Right lobe of liver (tissue), 4 donors: ENCODE measurements around the gene MOB1B.

Source experiments
- POLR2A ChIP-seq: fragments of 450-650 bp; IDR thresholded peaks from one replicate; pipeline ENCODE4 v1.6.1; 2017; ENCODE audit warnings: antibody characterized with exemption, mild to moderate bottlenecking
- TF ChIP-seq, protein P1 (sequence below), 4 donors: fragments of 200-600 bp in 3 of 4; fragments of 450-650 bp in 1 of 4; IDR thresholded peaks; one replicate each; pipeline versions ENCODE4 v1.5.1 to v1.8.0; 2016 to 2022; ENCODE audit warnings: antibody characterized with exemption in 4 of 4, mild to moderate bottlenecking in 2 of 4
- donor health status: DM: no; HTN: no; CAD: no.
- donor health status: DM: no; HTN: no; CAD: no.
- donor health status: DM: no; HTN: yes; CAD: no.

DNA sequence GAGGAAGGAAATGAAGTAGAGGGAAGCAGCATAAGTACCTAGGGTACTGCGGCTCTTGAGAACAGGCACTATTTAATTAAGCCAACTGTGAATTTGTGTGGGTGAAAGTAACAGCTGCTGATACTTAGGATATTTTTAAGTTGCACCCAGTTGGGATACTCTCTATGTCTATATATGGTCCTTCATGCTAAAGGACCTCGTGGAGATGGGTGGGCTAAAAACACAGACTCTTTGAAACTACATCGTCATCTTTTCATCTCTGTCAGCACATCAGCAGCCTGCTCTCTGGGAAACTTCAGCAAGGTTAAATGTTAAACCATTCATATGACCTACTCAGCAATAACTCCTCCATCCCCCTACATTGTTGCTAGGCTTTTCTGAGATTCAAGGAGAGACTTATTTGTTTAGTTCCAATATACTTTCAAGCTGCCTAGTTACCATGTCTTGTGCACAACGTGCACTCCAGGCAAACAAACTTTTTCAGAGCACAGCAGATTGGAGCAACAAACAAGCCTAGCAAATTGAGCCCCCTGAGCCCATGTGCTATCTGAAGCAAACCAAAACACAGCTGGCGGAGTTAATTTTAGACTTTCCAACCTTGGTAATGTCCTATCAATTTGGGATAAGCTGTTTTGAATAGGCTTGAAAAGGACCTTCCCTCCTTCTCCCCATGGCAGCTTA lies 6.2 kb upstream of the MOB1B start:
- TF ChIP-seq, protein P1, sequence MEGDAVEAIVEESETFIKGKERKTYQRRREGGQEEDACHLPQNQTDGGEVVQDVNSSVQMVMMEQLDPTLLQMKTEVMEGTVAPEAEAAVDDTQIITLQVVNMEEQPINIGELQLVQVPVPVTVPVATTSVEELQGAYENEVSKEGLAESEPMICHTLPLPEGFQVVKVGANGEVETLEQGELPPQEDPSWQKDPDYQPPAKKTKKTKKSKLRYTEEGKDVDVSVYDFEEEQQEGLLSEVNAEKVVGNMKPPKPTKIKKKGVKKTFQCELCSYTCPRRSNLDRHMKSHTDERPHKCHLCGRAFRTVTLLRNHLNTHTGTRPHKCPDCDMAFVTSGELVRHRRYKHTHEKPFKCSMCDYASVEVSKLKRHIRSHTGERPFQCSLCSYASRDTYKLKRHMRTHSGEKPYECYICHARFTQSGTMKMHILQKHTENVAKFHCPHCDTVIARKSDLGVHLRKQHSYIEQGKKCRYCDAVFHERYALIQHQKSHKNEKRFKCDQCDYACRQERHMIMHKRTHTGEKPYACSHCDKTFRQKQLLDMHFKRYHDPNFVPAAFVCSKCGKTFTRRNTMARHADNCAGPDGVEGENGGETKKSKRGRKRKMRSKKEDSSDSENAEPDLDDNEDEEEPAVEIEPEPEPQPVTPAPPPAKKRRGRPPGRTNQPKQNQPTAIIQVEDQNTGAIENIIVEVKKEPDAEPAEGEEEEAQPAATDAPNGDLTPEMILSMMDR (IDR thresholded peaks at IDR 0.05), result no peak
- no peak for TF ChIP-seq POLR2A
